ENCODE data around the gene PAQR8. TPM values are rescaled to one million over a fixed set of nuclear protein-coding genes. Genes with fewer than 3 reads are reported as not detected.

Gene PAQR8
- total RNA-seq = 23.2 TPM

- peak; percentile 70 for DNase-seq (ENCODE audit: low spot score)
Observed at GRCh38 chr6:52361945-52362442, at the start of gene PAQR8. TSS of gene PAQR8 (plus strand) at chr6:52362151. CDS start at chr6:52403214, 41,063 bp downstream.

DNA sequence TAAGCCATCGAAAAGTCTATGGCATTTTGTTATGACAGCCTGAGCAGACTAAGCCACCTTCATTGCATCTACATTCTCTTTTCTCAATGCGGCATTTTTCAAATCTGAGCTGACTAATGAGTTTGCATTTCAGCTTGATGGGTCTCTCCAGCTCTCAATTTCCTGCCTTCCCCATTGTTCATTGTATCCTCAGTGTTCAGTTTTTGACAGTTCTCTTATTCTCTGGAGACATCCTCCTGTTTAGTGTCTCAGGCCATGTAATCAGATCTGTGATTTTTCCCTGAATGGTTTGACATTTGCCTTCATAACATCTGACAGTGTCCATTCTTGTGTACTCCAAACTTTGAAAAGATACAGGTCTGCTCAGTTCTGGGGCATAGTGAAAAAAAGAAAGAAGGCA is 49.5 kb upstream of the PAQR8 start:
- no peak for DNase-seq (ENCODE audit: low spot score)

DNA sequence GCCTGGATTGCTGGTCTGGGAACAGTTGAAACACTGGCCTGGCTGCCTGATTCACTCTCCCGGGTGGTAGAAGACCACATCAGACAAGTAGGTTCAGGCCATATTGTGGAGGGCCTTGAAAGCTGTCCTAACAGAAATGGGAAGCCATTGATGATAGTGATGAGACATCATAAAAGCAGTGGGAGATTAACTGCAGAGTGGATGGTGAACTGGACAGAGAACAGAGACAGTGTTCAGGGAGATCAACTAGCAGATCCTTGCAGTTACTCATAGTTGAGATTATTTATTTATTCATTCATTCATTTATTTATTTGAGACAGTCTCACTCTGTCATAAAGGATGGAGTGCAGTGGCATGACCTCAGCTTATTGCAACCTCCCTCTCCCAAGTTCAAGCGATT is 47.2 kb upstream of the PAQR8 start:
- DNase-seq (ENCODE audit: low spot score) = no peak

- DNase-seq (ENCODE audit: low spot score) = no peak
Observed at GRCh38 chr6:52317211-52317610, 44.7 kb upstream of the PAQR8 start.

DNA sequence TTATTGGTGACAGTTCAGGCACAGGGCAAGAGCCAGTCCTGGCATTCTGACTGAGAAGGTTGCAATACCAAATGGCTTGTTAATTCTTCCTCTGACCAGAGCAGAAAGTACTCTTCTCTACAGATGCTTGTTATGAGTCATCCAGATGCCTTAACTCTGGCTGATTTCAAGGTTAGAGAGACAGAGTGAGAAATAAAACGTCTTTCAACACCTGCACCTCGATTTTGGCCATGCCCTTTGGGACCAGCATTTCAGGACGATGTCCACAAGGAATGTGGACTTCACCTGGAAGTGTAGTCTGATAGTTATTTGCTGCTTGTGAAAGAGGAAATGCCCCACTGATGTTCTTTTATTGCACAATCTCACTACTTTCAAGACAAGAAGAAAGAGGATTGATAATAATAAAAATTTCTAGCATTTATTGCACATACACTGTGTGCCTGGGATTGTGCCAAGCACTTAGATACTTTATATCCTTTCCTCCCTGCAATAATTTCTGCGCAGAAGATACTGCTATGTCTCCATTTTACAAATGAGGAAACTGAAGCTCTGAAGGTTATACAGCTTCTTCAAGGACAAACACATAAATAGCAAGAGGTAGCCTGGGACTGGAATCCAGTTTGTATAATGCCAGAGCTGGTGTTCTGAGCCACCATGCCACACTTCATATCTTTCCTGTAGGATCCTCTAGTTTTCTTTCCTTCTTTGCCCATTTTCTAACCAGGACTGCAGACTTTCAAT is 43.9 kb upstream of the PAQR8 start:
- DNase-seq (ENCODE audit: low spot score) = no peak

DNA sequence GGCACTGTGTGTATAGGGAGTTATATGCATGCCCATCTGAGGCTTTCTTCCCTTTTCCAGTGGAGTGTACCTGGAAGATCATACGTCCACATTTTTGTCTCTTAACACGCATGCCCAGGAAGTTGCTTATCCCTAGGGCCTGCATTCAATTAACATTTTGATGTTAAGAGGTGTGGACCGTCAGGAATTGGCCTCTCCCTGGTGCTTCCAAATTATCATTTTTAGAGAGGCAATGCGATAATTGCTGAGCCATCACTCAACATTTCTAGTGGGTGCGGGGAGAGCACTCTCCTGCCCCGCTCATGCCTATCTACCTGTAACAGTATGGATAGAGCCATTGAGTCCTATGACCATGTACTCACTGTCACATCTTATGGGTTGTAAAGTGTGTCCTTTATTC is 37.8 kb upstream of the PAQR8 start:
- no peak for DNase-seq (ENCODE audit: low spot score)

DNA sequence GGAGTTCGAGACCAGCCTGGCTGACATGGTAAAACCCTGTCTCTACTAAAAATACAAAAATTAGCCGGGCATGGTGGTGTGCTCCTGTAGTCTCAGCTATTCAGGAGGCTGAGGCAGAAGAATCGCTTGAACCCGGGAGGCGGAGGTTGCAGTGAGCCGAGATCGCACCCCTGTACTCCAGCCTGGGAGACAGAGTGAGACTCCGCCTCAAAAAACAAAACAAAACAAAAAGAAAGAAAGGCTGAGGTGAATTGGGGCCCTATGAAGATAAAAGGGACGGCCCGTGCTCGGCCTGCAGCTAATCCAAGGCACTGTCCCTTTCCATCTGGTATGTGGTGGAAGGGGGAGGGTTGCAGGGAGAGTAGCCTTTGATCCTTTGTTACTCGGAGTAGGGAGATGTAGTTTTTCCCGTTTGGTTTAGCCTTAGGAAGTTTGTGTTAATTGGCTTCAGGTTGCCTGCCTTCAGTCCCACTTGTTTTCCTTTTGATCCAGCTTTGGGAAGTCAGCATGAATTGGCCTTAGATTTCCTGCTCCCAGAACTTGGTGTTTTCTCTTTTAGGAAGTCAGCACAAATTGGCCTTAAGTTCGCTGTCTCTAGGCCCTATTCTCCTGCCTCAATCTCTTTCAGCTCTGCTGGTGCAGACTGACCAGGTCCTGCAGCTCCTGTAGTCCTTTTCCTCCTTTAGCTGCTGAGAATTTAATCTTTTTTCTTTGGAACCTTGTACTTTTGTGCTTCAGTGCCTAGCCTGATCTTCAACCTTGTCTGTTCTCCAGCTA is 36.1 kb upstream of the PAQR8 start:
- no peak for DNase-seq (ENCODE audit: low spot score)

DNA sequence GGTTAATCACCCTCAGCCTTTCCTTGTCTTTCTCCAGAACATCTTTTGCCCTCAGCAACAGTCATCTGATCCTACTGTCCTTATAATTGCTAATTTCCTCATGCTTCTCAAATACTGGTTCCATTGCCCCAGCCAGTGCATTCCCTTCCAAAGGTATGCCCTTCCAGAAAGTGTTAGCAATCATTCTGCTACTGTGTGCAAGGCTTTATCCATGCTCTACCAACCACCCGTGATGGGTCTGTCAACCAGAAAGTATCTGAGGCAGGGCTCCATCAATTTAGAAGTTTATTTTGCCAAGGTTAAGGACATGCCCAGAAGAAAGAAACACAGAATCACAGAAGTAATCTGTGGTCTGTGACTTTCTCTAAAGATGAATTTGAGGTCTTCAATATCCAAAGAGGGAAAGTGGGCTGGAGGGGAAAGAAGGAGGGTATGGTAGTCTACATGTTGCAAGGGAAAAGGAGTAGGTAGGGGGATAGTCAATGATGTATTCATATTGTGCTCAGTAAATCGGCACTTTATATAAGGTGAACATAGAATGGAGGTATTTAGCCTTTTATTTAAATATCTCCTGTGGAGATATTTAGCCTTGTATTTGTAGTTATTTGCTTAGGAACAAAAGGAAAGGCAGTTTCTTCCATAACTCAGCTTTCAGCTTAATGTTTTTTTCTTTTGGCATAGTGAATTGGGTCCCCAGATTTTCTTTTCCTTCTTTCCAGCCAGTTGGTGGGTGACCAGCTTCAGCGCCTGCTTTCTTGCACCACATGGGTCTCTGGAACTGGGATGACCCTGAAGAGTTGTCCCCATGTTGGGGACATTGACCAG is 35.2 kb upstream of the PAQR8 start:
- no peak for DNase-seq (ENCODE audit: low spot score)

DNA sequence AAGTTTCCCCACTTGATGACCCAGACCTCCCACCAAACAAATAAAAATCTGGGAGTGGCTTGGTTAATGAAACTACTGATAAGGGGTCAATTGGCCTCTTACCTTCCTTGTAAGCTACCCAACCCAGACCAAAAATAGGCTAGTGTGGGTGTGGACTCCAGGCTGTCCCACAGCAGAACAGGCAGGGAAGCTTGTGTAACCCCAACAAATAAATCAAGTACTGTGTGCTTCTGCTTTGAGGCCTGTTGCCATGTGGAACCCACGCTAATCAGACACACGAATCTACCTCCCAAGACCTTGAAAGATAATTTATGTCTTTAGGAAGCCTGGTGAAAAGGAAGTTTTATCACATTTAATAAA is 33.7 kb upstream of the PAQR8 start:
- DNase-seq (ENCODE audit: low spot score) = no peak

DNA sequence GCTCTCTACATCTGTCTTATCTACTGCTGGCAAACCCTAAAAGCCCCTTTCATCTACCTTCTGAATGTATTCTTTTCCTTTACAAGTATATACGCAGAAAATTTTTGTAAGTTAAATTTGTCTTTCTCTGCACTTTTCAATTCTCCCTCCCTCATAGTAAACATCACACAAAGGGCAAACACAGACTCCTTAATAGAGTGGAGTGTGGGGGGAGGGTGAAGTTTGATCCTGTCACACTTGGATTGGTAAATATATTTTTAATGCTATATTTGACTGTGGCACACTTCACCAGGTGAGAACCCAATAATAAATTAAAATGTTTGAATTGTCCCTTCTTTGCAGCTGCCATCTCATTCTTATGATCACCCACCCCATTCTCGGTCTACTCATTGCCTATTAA is 33.2 kb upstream of the PAQR8 start:
- DNase-seq (ENCODE audit: low spot score) = no peak

DNA sequence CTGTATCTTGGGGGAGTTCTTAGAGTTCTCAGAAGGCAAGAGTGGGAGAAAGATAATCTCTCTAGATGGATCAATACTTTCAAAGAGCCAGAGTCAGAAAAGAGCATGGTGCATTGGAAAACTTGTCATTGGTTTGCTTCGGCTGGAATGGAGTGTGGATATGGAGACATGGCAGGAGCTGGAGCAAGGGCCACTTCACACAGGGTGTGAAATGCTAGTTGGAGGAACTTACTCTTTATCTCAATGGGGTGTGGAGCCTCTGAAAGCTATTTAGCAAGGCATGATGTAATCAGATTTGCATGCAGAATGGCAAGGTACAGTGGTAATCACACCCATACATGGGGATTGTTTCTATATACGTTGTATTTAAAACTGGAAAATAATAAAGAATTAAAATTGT is 31.5 kb upstream of the PAQR8 start:
- DNase-seq (ENCODE audit: low spot score) = peak; percentile 49

DNA sequence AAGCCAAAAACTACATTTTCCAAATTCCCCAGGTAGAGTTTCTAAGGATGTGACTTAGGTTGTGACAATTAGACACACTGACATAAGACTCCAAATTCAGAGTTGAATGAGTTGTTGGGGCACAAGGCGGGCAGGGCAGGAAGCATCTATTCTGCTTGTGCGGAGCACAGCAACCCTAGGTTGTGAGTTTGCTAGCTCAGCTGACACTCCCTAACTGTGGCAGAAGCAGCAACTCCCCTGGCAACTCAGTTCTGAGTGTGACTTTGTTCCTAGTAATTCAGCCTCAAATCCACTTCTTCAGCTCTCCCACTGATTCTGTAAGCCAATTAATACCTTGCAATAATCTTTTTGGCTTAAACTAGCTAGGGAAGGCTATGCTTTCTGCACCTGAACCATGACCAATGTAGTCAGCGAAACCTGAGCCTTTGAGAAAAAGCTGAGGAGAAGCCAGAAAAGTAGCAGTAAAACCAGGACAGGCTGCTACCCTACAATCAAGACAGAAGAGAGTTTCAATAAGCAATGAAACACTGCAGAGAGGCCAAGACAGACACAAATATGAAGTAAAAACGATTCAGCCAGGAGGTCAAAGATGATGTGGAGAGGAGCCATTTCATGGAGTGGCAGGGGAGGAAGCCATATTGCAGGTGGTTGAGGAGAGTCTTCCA is 30.0 kb upstream of the PAQR8 start:
- no peak for DNase-seq (ENCODE audit: low spot score)

- DNase-seq (ENCODE audit: low spot score) = no peak
Observed at GRCh38 chr6:52333840-52334200, 28.1 kb upstream of the PAQR8 start.

DNA sequence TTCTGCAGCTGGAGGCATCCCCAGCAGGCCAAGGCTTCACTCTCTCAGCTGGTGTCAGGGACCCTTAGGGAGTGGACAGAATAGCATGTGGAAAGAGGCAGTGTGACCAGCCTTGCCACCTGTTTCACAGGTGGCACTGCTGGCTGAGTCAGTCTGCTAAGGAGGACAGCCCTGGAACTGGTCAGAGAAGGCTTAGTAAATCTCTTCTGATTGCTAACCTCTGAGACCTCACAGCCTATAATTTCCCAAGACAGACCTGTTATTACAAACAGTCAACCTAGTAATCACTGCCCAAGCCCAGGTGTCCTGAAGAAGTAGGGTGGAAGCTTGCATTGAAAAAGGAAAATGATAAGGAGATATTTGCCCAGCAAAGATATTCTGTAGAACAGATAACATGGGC is 26.4 kb upstream of the PAQR8 start:
- DNase-seq (ENCODE audit: low spot score) = no peak

- no peak for DNase-seq (ENCODE audit: low spot score)
Observed at GRCh38 chr6:52336919-52337561, 24.9 kb upstream of the PAQR8 start.

DNA sequence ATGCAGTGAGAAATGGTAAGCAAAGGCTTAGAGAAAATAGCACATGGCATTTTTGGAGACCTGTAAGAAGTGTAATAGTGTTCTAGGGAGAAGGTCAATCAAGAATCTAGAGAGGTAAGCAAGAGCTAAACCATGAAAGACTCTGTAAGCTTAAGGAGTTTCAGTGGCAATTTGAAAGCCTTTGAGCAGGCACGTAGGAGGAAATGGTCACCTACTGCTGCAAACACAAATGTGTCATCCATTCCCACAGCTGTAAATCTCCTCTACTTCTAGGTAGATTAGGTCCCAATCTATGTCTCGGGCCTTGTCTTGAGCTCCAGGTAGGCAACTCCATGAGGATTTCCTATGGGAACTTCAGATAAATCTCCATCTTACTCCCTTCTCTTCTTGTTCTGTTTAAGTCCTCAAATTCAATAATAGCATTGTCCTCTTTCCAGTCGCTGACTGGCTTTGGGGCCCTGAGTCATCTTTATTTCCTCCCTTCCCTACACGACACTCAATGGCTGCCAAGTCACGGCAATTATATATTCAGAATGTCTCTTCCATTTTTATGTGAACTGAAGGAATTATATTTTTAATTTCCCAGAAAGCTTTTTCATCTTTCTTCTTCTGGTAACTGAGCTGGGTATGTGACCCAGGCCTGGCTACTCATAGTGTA is 24.2 kb upstream of the PAQR8 start:
- no peak for DNase-seq (ENCODE audit: low spot score)

- DNase-seq (ENCODE audit: low spot score) = no peak
Observed at GRCh38 chr6:52340603-52340880, 21.4 kb upstream of the PAQR8 start.

DNA sequence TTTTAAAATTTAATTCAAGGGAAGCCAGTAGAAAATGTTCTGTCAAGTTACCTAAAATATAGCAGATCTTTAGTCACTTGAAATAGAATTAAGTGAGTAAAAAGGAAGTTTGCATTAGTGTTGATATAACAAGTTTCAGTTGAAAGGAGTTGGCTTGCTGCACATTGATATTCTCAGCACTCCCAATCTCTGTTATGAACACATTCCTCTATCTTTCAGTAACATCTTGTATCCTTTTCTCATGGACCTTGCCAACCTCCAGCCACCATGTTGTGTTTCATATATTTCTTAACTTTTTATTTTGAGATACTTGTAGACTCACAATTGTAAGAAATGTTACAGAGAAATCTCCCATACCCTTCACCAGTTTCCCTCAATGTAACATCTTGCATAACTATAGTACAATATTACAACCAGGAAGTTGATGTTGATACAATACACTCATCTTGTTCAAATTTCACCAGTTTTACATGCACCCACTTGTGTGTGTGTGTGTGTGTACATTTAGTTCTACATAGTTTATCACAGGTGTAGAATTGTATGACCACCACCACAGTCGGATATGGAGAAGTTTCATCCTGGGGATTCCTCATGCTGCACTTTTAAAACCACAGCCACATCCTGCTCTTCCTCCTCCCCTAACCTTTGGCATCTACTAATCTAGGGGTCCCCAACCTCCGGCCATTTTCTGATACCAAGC is 20.2 kb upstream of the PAQR8 start:
- no peak for DNase-seq (ENCODE audit: low spot score)

- DNase-seq (ENCODE audit: low spot score) = no peak
Observed at GRCh38 chr6:52345311-52345710, 16.6 kb upstream of the PAQR8 start.

GRCh38 chr6:52346503-52346902 is 15.4 kb upstream of the PAQR8 start:
- DNase-seq (ENCODE audit: low spot score) = no peak

GRCh38 chr6:52347818-52348217 is 14.1 kb upstream of the PAQR8 start:
- no peak for DNase-seq (ENCODE audit: low spot score)
